Stimulated activated naive CD4-positive, alpha-beta T cell treated with Interleukin-2 at 50 U/mL for 16 hours (primary cell): ENCODE measurements around the gene SLC66A1.

ENCODE experiments used
- DNase-seq: peaks from one replicate; lab custom pipeline; 2025; lab: John Stamatoyannopoulos, UW

Gene SLC66A1

GRCh38 chr1:19325368-19325957 lies 13.3 kb downstream of the SLC66A1 start:
- DNase-seq: no peak

- DNase-seq: no peak
These were observed 14.0 kb downstream of the SLC66A1 start for GRCh38 chr1:19325958-19326747.

GRCh38 chr1:19326748-19327065 lies 14.6 kb downstream of the SLC66A1 start:
- DNase-seq: no peak

- no peak for DNase-seq
These were observed 15.2 kb downstream of the SLC66A1 start for GRCh38 chr1:19327301-19327700.

- DNase-seq: no peak
These were observed 15.6 kb downstream of the SLC66A1 start for GRCh38 chr1:19327736-19328135.

GRCh38 chr1:19328486-19328885 lies 16.4 kb downstream of the SLC66A1 start:
- no peak for DNase-seq

- no peak for DNase-seq
These were observed 17.1 kb downstream of the SLC66A1 start for GRCh38 chr1:19329188-19329587.

- no peak for DNase-seq
These were observed 17.5 kb downstream of the SLC66A1 start for GRCh38 chr1:19329611-19330010.

- no peak for DNase-seq
These were observed 18.5 kb downstream of the SLC66A1 start for GRCh38 chr1:19330449-19331135.

GRCh38 chr1:19331262-19331878 lies 19.2 kb downstream of the SLC66A1 start:
- DNase-seq: no peak

- DNase-seq: no peak
These were observed 20.7 kb downstream of the SLC66A1 start for GRCh38 chr1:19332832-19333231.

- no peak for DNase-seq
These were observed 21.6 kb downstream of the SLC66A1 start for GRCh38 chr1:19333587-19334354.

- DNase-seq: peak; percentile 49
These were observed 24.4 kb downstream of the SLC66A1 start for GRCh38 chr1:19336543-19336942.

- no peak for DNase-seq
These were observed 25.2 kb downstream of the SLC66A1 start for GRCh38 chr1:19337289-19337688.

- no peak for DNase-seq
These were observed 26.2 kb downstream of the SLC66A1 start for GRCh38 chr1:19338323-19338762.

GRCh38 chr1:19339214-19339861 lies 27.2 kb downstream of the SLC66A1 start:
- DNase-seq: no peak

GRCh38 chr1:19340387-19340937 lies 28.3 kb downstream of the SLC66A1 start:
- DNase-seq: no peak

GRCh38 chr1:19341201-19342061 lies 29.3 kb downstream of the SLC66A1 start:
- DNase-seq: peak; percentile 70

GRCh38 chr1:19342062-19342750 lies 30.1 kb downstream of the SLC66A1 start:
- DNase-seq: no peak
